Gastroesophageal sphincter (tissue), 4 donors: ENCODE data around the gene CCDC169. TPM values are rescaled to one million over a fixed set of nuclear protein-coding genes. Genes with fewer than 3 reads are reported as not detected.

Experiments
- ATAC-seq: fragments of 150-250 bp; one replicate; pipeline ENCODE4 v1.9.1; 2016; ENCODE audit warnings: mild to moderate bottlenecking, moderate library complexity
- H3K27ac ChIP-seq, 4 donors: fragments of 200-600 bp; sonication (generic) in 3 of 4; 1 replicate in 3 of 4; 2 replicates in 1 of 4; pipeline ENCODE4 v1.5.1; 2016 to 2019
- H3K27me3 ChIP-seq: fragments of 200-600 bp; sonication (generic); one replicate; pipeline ENCODE4 v1.5.1; 2019
- H3K36me3 ChIP-seq, 2 donors: fragments of 200-600 bp; sonication (generic); one replicate each; pipeline ENCODE4 v1.5.1; 2019; ENCODE audit warnings: control low read depth in 1 of 2
- H3K4me1 ChIP-seq, 3 donors: fragments of 200-600 bp; sonication (generic); 1 replicate in 2 of 3; 2 replicates in 1 of 3; pipeline ENCODE4 v1.5.1; 2016 to 2019; ENCODE audit warnings: control low read depth in 2 of 3
- H3K4me3 ChIP-seq, 2 donors: fragments of 200-600 bp; sonication (generic); one replicate each; pipeline ENCODE4 v1.5.1; 2019; ENCODE audit warnings: mild to moderate bottlenecking in 1 of 2, moderate library complexity in 1 of 2
- H3K9me3 ChIP-seq, 3 donors: fragments of 200-600 bp; sonication (generic); one replicate each; pipeline ENCODE4 v1.5.1; 2017 to 2019; ENCODE audit warnings: control low read depth in 2 of 3
- EP300 ChIP-seq: sonication (generic); formaldehyde crosslinking; IDR thresholded peaks from one replicate; pipeline ENCODE4 v1.6.1; 2017; ENCODE audit warnings: antibody characterized with exemption, mild to moderate bottlenecking
- POLR2A ChIP-seq, 2 donors: fragments of 450-650 bp; IDR thresholded peaks; one replicate each; pipeline ENCODE4 v1.6.1; 2017; ENCODE audit warnings: antibody characterized with exemption in 2 of 2, mild to moderate bottlenecking in 2 of 2, moderate library complexity in 1 of 2
- POLR2AphosphoS5 ChIP-seq: sonication (generic); formaldehyde crosslinking; IDR thresholded peaks from one replicate; pipeline ENCODE4 v1.6.1; 2017; ENCODE audit warnings: antibody characterized with exemption
- small RNA-seq, 4 donors: library from RNA; depleted of rRNA; stranded (forward); fragments of <200 nt; gene quantifications; one replicate each; pipeline ENCODE3, GENCODE V24; 2016
- total RNA-seq, 4 donors: library from RNA; depleted of rRNA; stranded (reverse); fragments of >200 nt; gene quantifications; one replicate each; pipeline ENCODE4 v1.1.0, GENCODE V29; 2016
- TF ChIP-seq, protein P1 (sequence below), 4 experiments: fragments of 200-600 bp in 2 of 4; fragments of 450-650 bp in 2 of 4; sonication (generic) in 1 of 4; IDR thresholded peaks; one replicate each; pipeline ENCODE4 v1.5.1; 2017 to 2019; ENCODE audit warnings: antibody characterized with exemption in 4 of 4, mild to moderate bottlenecking in 2 of 4, moderate library complexity in 2 of 4

The CCDC169 gene
- total RNA-seq, 4 donors from 2014 or later = 0.46 to 5.6 (median 0.94) TPM; not detected in 1

DNA sequence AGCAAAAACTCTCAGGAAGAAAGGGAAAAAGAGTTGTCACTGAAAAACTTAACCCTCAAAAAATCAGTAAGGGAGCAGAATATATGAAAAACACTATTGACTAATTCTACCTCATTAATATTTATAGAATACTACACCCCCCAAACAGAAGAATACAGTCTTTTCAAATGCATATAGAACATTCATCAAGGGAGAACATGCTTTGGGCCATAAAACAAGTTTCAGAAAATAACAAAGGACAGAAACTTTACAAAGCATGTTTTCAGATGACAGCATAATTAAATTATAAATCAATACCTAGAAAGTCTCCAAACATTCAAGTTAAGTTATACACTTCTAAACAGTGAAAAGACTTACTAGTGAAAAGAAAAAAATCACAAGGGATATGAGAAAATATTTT lies 113.7 kb downstream of the CCDC169 start:
- TF ChIP-seq, protein P1, sequence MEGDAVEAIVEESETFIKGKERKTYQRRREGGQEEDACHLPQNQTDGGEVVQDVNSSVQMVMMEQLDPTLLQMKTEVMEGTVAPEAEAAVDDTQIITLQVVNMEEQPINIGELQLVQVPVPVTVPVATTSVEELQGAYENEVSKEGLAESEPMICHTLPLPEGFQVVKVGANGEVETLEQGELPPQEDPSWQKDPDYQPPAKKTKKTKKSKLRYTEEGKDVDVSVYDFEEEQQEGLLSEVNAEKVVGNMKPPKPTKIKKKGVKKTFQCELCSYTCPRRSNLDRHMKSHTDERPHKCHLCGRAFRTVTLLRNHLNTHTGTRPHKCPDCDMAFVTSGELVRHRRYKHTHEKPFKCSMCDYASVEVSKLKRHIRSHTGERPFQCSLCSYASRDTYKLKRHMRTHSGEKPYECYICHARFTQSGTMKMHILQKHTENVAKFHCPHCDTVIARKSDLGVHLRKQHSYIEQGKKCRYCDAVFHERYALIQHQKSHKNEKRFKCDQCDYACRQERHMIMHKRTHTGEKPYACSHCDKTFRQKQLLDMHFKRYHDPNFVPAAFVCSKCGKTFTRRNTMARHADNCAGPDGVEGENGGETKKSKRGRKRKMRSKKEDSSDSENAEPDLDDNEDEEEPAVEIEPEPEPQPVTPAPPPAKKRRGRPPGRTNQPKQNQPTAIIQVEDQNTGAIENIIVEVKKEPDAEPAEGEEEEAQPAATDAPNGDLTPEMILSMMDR (IDR thresholded peaks at IDR 0.05) = no peak
- TF ChIP-seq EP300 (no peak), POLR2A (IDR thresholded peaks at IDR 0.05) (no peak), POLR2AphosphoS5 (no peak)
- Histone ChIP-seq H3K36me3 (no peaks in the 10 kb centered on the region), H3K27ac (no peak overlapping the region), H3K4me3 (no peak overlapping the region), H3K9me3 (no peaks in the 10 kb centered on the region), H3K4me1 (no peaks in the 10 kb centered on the region), H3K27me3 (no peaks in the 10 kb centered on the region)
- ATAC-seq = no peak

Small RNA genes lying within 50 kb of the gene (small RNA-seq; reads per million reads assigned to genes)
- gene RNU6-71P = 0 reads per million in 4 donors

Other genes starting within 250 kb of the CCDC169 start
- gene DCLK1, start 166.4 kb downstream of the CCDC169 start, total RNA-seq = 10 to 100 TPM; 26.9 to 68.3 (median 30.3) TPM
- gene SOHLH2, start 83.3 kb downstream of the CCDC169 start, total RNA-seq = under 1 TPM in 3 of 4 donors, not detected in 1; 0.19 to 0.47 (median 0.27) TPM
- 100 to 1,000 TPM; 113 to 173 (median 128) TPM for gene SPART, start 48.6 kb upstream of the CCDC169 start, total RNA-seq
- gene CCNA1, start 134.7 kb upstream of the CCDC169 start, total RNA-seq = 1 to 10 TPM in 1 of 4 donors, under 1 TPM in 1, not detected in 2; 0.49 to 2.2 TPM